GM19193 (cell line): ENCODE measurements around the gene RFX1.

Experiments
- POLR2A ChIP-seq: IDR thresholded peaks from 4 replicates; pipeline ENCODE4 v1.6.1; 2011; ENCODE audit not compliant: insufficient read depth, insufficient read length; ENCODE audit errors: extremely low read depth

Gene RFX1

GRCh38 chr19:14000691-14001375, 5.3 kb downstream of the RFX1 start:
- no peak for TF ChIP-seq POLR2A

GRCh38 chr19:13999085-13999484, 7.0 kb downstream of the RFX1 start:
- TF ChIP-seq POLR2A, result no peak

- TF ChIP-seq POLR2A, result no peak
Observed at GRCh38 chr19:13998426-13998825, 7.7 kb downstream of the RFX1 start.

- TF ChIP-seq POLR2A, result no peak
Observed at GRCh38 chr19:13997631-13997962, 8.5 kb downstream of the RFX1 start.

- no peak for TF ChIP-seq POLR2A
Observed at GRCh38 chr19:13996928-13997630, 9.0 kb downstream of the RFX1 start.

- TF ChIP-seq POLR2A, result no peak
Observed at GRCh38 chr19:13995878-13996765, 10.0 kb downstream of the RFX1 start.

DNA sequence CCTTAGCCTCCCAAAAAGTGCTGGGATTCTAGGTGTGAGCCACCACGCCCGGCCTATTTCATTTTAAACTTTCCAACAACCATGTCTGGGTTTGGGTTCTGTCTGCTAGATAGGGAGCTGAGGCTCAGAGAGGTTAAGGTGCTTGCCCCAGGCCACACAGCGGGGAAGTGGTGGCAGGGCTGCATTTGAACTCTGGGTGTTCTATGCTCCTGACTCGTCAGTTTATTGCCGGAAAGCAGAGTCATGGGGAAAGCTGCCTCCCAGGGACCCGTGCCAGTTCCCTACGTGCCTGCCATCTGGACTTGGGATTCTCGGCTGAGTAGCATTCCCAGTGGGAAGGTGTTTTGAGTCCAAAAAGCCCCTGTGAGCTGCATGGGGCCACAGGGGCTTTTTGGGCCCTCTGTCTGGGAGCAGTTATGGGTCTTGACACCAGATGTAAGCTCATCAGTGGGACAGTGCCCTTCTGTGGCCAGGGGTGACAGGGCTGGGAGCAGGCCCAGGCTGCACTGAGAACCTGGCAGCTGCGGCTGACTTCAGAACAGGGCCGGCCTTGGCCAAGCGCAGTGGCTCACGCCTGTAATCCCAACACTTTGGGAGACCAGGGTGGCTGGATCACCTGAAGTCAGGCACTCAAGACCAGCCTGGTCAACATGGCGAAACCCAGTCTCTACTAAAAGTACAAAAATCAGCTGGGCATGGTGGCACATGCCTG, 10.9 kb downstream of the RFX1 start:
- no peak for TF ChIP-seq POLR2A

DNA sequence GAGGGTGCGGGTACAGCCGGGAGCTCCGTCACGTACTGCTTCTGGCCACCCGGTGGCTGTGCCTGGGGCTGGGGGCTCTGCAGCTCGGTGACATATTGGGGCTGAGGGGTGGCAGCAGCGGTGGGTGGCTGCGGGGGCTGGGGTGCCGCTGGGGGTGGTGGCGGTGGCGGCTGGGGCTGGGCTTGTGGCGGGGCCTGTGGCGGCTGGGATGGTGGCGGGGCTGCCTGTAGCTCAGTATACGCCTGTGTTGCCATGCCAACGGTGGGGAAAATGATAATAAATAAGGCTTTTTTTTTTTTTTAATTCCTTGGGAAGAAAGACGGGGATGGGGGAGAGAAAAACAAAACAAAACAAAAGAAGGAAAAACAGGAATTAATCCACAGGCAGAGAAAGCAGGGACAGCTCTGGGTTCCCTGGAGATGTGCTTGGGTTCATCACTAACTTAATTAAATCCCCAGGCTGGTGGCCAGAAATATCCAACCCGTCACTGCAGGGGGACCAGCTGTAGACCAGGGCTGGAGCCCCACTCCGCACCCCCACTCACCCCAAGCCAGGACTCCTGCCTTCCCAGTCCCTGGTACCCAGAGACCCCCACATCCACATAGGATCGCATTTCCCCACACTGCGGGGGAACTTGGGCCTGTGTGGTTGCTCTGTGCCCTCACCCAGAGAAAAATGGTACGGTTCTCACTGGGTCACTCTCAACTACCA, 12.4 kb downstream of the RFX1 start:
- TF ChIP-seq POLR2A, result no peak

DNA sequence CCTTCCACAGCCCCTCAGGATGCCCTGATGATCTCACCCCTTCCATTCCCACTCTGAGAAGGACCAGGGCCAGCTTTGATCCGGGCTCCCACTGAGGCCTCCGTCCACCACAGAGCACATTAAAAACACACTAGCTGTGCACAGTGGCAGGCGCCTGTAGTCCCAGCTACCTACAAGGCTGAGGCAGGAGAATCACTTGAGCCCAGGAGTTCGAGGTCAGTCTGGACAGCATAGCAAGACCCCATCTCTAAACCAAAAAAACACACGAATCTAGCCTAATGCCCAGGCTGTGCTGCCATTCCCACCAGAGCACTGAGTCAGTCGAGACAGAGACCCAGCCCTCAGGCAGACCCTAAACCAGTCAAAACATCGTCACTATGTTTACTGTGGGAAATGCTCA, 14.1 kb downstream of the RFX1 start:
- TF ChIP-seq POLR2A, result no peak

DNA sequence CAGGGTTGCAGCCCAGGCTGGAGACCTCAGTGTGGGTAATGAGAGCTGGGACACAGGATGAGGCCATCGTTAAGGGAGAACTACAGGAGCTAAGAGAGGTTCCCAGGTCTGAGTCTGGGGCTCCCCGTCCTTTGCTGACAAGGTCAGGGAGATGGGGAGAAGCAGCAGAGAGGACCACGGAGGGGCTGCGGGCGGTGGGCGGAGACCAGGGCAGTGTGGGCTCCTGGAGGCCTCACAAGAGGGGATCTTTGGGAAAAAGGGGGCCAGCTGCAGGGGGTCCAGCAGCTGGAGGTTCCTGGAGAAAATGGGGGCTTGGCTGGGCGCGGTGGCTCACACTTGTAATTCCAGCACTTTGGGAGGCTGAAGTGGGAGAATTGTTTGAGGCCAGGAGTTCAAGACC, 16.0 kb downstream of the RFX1 start:
- no peak for TF ChIP-seq POLR2A

DNA sequence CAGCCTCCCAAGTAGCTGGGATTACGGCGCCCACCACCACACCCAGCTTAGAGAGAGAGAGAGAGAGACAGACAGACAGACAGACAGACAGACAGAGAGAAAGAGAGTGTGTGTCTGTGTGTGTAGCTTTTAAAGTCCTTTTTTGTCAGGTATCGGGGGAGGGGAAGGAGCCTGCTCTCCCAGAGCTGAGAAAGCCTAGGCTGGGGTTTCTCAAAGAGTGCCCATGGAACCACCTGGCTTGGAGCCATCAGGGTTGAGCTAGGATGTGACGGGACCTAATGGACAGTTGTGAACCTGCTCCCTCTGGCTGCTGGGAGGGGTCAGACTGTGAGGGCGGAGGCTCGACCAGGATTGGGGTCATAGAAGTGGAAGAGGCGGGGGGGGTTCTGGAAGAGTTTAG, 16.6 kb downstream of the RFX1 start:
- no peak for TF ChIP-seq POLR2A

GRCh38 chr19:13987101-13987890, 18.8 kb downstream of the RFX1 start:
- no peak for TF ChIP-seq POLR2A

GRCh38 chr19:13986348-13986904, 19.7 kb downstream of the RFX1 start:
- TF ChIP-seq POLR2A, result peak; percentile 65

DNA sequence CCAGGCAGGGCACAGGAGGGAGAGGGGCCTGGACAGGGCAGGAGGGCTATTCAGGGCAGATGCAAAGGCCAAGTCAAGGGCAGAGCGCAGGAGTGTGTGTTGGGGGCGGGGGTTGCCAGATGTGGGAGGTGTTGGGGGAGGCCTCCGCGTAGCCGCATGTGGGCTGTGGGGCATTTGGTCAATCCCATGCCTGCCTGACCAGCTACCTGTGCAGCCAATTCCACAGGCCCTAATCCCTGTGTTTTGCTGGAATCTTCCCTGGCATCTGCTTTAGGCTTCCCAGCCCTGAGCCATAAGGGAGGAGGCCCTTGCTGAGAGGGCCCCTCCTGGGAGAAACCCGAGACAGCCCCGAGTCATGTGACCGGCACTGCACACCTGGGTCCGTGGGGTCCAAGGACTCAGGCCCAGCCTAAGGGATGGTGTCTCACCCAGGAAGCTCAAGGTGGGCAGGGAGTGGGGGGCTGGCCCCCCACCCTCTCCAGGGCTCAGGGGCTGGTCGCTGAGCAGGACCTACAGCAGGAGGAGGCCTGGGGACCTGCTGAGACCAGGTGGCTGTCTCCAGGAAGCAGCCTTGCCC, 20.3 kb downstream of the RFX1 start:
- TF ChIP-seq POLR2A, result no peak
